Cardiac atrium fibroblast (primary cell): ENCODE data around the gene XPOT. TPM values are rescaled to one million over a fixed set of nuclear protein-coding genes. Genes with fewer than 3 reads are reported as not detected.

ENCODE experiments used
- total RNA-seq: library from RNA; depleted of rRNA; stranded (reverse); fragments of >200 nt; gene quantifications from 2 replicates; pipeline ENCODE4 v1.2.3, GENCODE V29; 2015

The XPOT gene, protein sequence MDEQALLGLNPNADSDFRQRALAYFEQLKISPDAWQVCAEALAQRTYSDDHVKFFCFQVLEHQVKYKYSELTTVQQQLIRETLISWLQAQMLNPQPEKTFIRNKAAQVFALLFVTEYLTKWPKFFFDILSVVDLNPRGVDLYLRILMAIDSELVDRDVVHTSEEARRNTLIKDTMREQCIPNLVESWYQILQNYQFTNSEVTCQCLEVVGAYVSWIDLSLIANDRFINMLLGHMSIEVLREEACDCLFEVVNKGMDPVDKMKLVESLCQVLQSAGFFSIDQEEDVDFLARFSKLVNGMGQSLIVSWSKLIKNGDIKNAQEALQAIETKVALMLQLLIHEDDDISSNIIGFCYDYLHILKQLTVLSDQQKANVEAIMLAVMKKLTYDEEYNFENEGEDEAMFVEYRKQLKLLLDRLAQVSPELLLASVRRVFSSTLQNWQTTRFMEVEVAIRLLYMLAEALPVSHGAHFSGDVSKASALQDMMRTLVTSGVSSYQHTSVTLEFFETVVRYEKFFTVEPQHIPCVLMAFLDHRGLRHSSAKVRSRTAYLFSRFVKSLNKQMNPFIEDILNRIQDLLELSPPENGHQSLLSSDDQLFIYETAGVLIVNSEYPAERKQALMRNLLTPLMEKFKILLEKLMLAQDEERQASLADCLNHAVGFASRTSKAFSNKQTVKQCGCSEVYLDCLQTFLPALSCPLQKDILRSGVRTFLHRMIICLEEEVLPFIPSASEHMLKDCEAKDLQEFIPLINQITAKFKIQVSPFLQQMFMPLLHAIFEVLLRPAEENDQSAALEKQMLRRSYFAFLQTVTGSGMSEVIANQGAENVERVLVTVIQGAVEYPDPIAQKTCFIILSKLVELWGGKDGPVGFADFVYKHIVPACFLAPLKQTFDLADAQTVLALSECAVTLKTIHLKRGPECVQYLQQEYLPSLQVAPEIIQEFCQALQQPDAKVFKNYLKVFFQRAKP
- 79.3 and 93.2 TPM in 2 replicates for total RNA-seq

GRCh38 chr12:64403707-64404469, at the start of gene XPOT:
Gene XPOT, plus strand, starts transcription at chr12:64404392. Its CDS starts 5,644 bp downstream, at chr12:64410036.

GRCh38 chr12:64390275-64390851, 13.8 kb upstream of the XPOT start, which contains the start of gene C12orf56:
Gene C12orf56, minus strand, starts transcription at chr12:64390758. Its CDS starts 193 bp downstream, at chr12:64390565.

GRCh38 chr12:64451687-64452558, 47.7 kb downstream of the XPOT start, which contains the start of gene TBK1:
Gene TBK1, plus strand, starts transcription at chr12:64452120. Its CDS starts 3,751 bp downstream, at chr12:64455871.

Other genes with a start within 250 kb of the XPOT start
- 0.90 and 1.6 TPM in 2 replicates for gene KICS2, start 182.1 kb upstream of the XPOT start, total RNA-seq
- gene C12orf56, start 13.6 kb upstream of the XPOT start, total RNA-seq = not detected in 2 replicates
- gene TBK1, start 47.7 kb downstream of the XPOT start, total RNA-seq = 11.3 and 13.2 TPM in 2 replicates
- 9.9 and 20.4 TPM in 2 replicates for gene RASSF3, start 206.1 kb downstream of the XPOT start, total RNA-seq